Astrocyte of the spinal cord (primary cell): ENCODE data around the gene C22orf23.

ENCODE experiments used
- DNase-seq: peaks from one replicate; pipeline ENCODE4 v3.0.0; 2011; ENCODE audit warnings: low read depth, low spot score
- H3K4me3 ChIP-seq: 2 replicates; pipeline ENCODE4 v1.5.1; 2011; ENCODE audit warnings: low read depth, mild to moderate bottlenecking, low read length, moderate library complexity
- in situ Hi-C: cut with HindIII; loops from 2 replicates; pipeline ENCODE4 v1.10.0; 2017; ENCODE audit warnings: low sequenced_read_pairs
- TF ChIP-seq, protein P1 (sequence below): IDR thresholded peaks from 2 replicates; pipeline ENCODE4 v1.5.1; 2012; ENCODE audit warnings: low read depth, mild to moderate bottlenecking, low read length, inconsistent platforms

The C22orf23 gene

DNA sequence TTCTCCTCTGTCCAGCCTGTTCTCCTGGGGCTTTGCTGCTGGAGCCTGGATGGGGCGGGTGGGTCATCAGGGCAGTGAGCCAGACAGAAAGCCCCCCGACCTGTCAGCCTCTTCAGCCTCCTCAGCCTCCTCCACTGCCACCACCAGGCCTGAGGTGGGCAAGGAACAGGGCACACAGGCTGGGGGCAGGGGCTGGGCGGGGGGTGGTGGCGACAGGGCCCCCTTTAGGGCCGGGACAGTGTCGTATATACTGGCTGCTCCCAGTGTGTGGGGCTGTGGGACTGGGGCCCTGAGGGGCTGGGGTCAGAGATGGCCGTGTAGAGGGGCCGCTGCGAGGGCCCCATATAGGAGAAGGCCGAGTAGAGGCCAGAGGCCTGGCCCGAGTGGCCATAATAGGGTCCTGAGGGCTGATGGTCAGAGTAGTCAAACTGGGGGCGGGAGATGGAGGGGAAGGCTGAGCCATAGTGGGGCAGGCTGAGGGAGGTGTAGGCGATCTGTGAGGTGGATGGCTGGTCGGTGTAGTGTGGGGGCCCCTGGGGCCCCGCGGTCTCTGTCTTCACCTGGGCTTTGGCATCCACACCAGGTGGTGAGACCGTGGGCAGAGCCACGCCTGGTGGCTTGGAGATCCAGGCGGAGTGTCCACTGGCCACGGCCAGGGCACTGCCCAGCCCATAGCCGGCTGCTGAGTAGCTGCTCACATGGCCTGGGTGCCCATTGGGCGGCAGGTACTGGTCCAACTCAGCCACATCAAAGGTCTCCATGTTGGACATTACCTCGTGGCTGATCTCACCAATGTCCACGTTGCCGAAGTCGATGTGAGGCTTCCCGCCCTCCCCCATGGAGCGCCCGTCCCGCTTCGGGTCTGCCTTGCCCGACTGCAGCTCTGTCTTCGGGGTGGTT, 20.1 kb upstream of the C22orf23 start:
- TF ChIP-seq, protein P1, sequence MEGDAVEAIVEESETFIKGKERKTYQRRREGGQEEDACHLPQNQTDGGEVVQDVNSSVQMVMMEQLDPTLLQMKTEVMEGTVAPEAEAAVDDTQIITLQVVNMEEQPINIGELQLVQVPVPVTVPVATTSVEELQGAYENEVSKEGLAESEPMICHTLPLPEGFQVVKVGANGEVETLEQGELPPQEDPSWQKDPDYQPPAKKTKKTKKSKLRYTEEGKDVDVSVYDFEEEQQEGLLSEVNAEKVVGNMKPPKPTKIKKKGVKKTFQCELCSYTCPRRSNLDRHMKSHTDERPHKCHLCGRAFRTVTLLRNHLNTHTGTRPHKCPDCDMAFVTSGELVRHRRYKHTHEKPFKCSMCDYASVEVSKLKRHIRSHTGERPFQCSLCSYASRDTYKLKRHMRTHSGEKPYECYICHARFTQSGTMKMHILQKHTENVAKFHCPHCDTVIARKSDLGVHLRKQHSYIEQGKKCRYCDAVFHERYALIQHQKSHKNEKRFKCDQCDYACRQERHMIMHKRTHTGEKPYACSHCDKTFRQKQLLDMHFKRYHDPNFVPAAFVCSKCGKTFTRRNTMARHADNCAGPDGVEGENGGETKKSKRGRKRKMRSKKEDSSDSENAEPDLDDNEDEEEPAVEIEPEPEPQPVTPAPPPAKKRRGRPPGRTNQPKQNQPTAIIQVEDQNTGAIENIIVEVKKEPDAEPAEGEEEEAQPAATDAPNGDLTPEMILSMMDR = no peak
- in situ Hi-C loops = no loop called here
- no peak for DNase-seq
- no peak overlapping the region for H3K4me3 ChIP-seq

DNA sequence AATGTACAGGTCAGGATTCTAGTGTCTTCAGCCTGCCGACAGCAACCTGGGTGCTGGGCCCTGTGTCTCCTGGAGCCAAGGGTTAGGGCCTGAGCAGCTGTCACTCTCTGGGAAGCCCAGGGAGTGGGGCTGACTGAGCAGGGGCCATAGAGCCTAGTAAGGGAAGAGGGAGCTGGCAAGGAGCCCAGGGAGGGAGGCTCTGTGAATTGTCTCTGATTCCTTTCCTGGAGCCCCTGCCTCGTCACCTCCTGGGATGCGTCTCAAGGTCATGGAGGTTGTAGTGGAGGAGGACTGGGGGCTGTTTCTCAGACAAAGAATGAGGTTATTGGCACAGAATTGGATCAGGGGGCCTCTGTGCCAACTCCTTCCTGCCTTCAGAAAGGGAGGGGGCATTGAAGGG, 19.1 kb upstream of the C22orf23 start:
- DNase-seq = no peak
- H3K4me3 ChIP-seq = no peak overlapping the region
- TF ChIP-seq, protein P1 = no peak
- in situ Hi-C loops = no loop called here

DNA sequence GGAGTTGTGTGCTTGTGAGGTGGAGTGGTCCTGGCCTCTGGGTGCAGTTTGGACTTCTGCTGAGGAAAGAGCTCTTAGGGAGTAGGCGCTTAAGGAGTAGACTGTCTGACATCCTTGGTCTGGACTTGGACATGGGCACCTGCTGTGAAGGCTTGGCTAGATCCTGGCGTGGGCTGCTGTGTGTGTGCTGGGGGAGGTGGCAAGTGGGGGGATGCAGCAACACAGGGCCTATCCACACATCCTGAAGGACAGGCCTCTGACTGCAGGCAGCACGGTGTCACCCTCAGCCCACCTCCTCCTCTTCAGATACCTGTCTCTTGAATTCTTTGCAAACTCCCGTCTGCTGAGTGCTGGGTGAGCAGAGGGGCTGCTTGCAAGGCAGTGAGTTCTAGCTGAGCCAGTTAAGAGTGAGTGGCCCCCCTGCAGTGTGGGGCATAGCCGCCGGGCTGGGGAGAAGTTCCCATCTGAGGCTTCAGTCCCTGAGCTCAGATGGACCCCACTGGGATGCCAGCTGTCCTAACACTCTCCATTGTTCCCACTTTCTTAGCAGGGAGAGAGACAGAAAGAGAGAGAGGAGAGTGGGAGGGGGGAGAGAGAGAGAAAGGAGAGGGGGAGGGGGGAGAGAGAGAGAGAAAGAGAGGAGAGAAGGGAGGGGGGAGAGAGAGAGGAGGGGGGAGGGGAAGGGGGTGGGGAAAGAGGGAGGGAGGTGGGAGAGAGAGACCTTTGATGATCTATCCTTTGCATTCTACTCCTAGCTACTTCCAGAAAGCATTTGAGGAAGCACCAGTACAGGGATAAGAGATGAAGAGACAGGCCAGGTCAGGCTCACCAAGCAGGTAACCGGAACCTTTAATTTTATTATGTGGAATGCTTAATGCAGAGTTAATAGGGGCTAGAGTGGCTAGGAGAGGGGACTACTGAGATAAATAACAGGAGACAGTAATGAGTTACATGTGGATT, 18.4 kb upstream of the C22orf23 start:
- no peak for DNase-seq
- in situ Hi-C loops = no loop called here
- TF ChIP-seq, protein P1 = no peak
- no peak overlapping the region for H3K4me3 ChIP-seq

DNA sequence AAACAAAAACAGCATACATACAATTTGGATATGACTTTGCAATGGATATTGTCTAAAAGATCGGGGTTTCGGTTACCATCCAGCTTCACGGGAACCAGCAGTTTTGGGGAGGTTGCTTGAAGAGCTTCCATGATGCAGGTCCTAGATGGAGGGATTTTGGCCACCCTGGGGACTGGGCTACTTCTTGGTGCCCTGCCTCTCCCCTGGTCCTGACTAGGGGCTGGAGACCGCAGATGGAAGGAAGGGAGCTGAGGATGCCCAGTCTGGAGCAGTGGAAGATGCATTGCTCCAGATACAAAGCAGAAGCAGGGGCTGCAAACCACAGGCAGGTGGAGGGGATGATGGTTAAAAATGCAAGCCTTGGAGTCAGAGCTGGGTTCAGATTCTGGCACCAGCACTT, 17.5 kb upstream of the C22orf23 start:
- no peak overlapping the region for H3K4me3 ChIP-seq
- in situ Hi-C loops = no loop called here
- TF ChIP-seq, protein P1 = no peak

DNA sequence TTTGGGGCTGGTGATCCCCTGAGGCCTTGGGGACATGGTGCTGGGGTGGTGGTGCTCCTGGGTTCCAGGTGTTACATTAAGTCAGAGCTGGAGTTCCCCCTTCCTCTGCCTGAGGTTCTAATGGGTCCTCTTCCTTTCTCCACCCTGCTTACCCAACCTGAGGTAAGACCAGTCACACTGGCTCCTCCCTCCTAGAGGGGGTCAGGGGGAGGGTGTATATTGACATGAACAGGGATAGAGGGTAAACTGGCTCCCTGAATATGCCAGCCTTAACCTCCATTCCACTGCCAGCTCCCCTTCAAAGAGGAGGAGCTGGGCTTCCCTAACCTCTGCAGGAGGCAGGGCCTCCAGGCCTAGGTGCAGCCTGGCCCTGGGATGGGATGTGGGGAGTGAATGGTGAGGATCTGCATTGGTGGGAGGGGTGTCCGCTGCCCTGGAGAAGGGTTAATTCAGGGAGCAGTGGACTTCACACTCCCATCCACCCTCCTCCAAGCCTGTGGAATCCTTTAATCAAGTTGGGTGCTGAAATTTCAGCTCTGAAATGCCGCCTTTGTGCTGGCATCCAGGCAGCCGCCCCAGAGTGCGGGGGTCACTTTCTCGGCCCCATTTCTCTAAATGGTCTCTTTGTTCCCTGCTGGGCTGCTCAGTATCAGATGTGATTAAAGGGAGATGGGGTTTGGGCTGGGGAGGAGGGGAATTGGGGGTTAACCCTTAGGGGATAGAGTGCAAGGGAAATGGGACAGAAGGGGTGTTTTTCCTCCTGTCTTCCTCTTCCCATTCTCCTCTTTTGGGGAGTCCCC, 15.3 kb upstream of the C22orf23 start:
- TF ChIP-seq, protein P1 = no peak
- no peak overlapping the region for H3K4me3 ChIP-seq
- DNase-seq = no peak
- in situ Hi-C loops = no loop called here

More for the DNA sequence above, 17.5 kb upstream of the C22orf23 start:
- DNase-seq = no peak
